ENCODE measurements around the gene ZNF710.

GRCh38 chr15:90053685-90054466 lies 52.8 kb downstream of the ZNF710 start:
- TF ChIP-seq TAF1 (IDR thresholded peaks at IDR 0.05; ENCODE audit: low read depth) (no peak), EP300 (IDR thresholded peaks at IDR 0.05; ENCODE audit: borderline replicate concordance) (no peak), TCF12 (IDR thresholded peaks at IDR 0.05; ENCODE audit: low read depth) (no peak), MAX (IDR thresholded peaks at IDR 0.05) (no peak), REST (IDR thresholded peaks at IDR 0.05; ENCODE audit: low read depth) (no peak), CREB1 (IDR thresholded peaks at IDR 0.05; ENCODE audit: low read depth) (no peak), CEBPB (IDR thresholded peaks at IDR 0.05) (no peak), TEAD4 (IDR thresholded peaks at IDR 0.05) (no peak), RAD21 (IDR thresholded peaks at IDR 0.05; ENCODE audit: low read depth) (no peak)
